ENCODE results near the gene GAL3ST2.

The GAL3ST2 gene

GRCh38 chr2:241844066-241844728 is 67.6 kb downstream of the GAL3ST2 start:
- TF ChIP-seq POLR2A (IDR thresholded peaks at IDR 0.05; ENCODE audit: low read depth, low read length) (0 out of 2 replicates have a peak, but pooled peaks have one; percentile 18), SPI1 (IDR thresholded peaks at IDR 0.05; ENCODE audit: low read depth, low read length) (peak; percentile 55), TAF1 (IDR thresholded peaks at IDR 0.05; ENCODE audit: low read depth, low read length) (no peak), POU2F2 (IDR thresholded peaks at IDR 0.05; ENCODE audit: low read depth, low read length) (0 out of 2 replicates have a peak, but pooled peaks have one; percentile 14), POLR2AphosphoS5 (IDR thresholded peaks at IDR 0.05; ENCODE audit: low read depth, low read length) (peak; percentile 22; the same call in 1 of the 2 replicates), PAX5 (IDR thresholded peaks at IDR 0.05; ENCODE audit: insufficient read depth, low read length, severe bottlenecking) (no peak)
- peak; percentile 93 for FAIRE-seq
- DNase-seq (ENCODE audit: insufficient read length, low spot score) = peak; percentile 78

DNA sequence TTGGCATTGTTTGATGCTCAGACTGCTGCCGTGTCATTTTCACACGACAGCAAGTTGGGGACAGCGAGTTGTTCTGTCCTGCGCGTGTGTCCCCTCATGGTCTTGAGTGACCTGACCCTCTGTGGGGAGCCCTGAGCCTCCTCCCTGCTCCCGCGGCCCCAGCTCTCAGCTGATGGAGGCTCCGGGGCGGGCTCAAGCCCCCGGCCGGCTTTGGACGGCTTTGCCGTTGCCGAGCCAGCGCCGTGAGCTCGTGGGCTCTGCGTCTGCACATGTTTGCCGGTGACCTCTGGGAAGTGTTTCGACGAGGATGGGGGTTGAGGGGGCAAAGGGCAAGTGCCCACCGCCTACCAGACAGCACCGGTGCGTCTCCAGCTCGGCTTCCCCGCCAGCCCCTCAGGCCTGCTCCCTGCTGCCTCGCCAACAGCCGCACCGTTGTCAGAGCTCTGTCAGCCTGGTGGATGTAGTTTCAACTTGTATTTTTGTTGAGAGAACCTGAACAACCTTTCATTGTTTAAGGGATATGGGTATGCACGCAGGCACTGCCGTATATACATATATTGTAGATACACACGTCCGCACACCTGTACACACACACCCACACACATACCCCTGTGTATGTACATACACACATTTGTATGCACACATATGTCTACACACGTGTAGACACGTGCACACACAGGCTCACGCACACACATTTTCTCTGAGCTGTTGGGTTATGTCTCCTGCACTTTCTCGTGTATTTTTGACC is 68.4 kb downstream of the GAL3ST2 start:
- TF ChIP-seq TAF1 (IDR thresholded peaks at IDR 0.05; ENCODE audit: low read depth, low read length) (no peak), PAX5 (IDR thresholded peaks at IDR 0.05; ENCODE audit: insufficient read depth, low read length, severe bottlenecking) (no peak), POLR2AphosphoS5 (IDR thresholded peaks at IDR 0.05; ENCODE audit: low read depth, low read length) (no peak), POU2F2 (IDR thresholded peaks at IDR 0.05; ENCODE audit: low read depth, low read length) (no peak), POLR2A (IDR thresholded peaks at IDR 0.05; ENCODE audit: low read depth, low read length) (no peak)
- FAIRE-seq (peak; percentile 89), DNase-seq (ENCODE audit: insufficient read length, low spot score) (no peak)

GRCh38 chr2:241846406-241846805 is 69.8 kb downstream of the GAL3ST2 start:
- DNase-seq (ENCODE audit: insufficient read length, low spot score) (no peak), FAIRE-seq (no peak)
- TF ChIP-seq TAF1 (IDR thresholded peaks at IDR 0.05; ENCODE audit: low read depth, low read length) (no peak), POLR2A (IDR thresholded peaks at IDR 0.05; ENCODE audit: low read depth, low read length) (no peak), SPI1 (IDR thresholded peaks at IDR 0.05; ENCODE audit: low read depth, low read length) (no peak), POLR2AphosphoS5 (IDR thresholded peaks at IDR 0.05; ENCODE audit: low read depth, low read length) (no peak), PAX5 (IDR thresholded peaks at IDR 0.05; ENCODE audit: insufficient read depth, low read length, severe bottlenecking) (no peak)

DNA sequence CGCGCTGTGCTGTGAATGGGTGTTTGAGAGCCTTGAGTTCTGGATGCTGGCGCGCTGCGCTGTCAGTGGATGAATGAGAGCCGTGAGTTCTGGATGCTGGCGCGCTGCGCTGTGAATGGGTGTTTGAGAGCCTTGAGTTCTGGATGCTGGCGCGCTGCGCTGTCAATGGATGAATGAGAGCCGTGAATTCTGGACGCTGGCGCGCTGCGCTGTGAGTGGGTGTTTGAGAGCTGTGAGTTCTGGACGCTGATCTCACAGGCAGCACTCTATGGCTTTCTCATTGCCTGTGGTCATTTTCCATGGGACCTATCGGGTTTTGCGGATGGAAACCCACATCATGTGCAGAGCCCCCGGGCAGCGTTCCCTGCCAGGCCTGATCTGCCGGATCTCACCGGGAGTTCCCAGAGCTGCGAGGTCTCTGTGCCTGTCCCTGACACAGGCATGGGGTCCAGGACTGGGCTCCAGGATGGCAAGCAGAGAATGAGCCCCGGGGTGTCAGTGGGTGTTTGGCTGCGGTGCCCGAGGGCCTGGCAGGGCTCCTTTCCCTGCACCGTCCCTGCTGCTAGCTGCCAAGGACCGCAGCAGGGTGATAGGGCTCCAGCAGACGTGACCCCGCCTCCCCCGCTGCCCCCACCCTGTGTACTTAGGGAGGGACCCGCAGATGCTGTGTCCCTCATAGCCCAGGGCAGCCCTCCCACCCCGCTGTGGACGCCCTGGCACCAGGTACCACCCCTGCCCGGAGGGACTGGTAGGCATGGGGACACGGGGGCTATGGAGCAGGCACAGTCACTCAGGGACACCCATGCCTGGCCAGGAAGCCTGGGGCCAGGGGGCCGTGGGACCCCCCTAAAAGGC is 72.4 kb downstream of the GAL3ST2 start:
- TF ChIP-seq PAX5 (IDR thresholded peaks at IDR 0.05; ENCODE audit: insufficient read depth, low read length, severe bottlenecking) (no peak), POU2F2 (IDR thresholded peaks at IDR 0.05; ENCODE audit: low read depth, low read length) (no peak), SPI1 (IDR thresholded peaks at IDR 0.05; ENCODE audit: low read depth, low read length) (no peak), TAF1 (IDR thresholded peaks at IDR 0.05; ENCODE audit: low read depth, low read length) (no peak)
- DNase-seq (ENCODE audit: insufficient read length, low spot score) (no peak), FAIRE-seq (no peak)

- no peak for FAIRE-seq
- peak; percentile 29 for DNase-seq (ENCODE audit: insufficient read length, low spot score)
- no peak for TF ChIP-seq PAX5 (IDR thresholded peaks at IDR 0.05; ENCODE audit: insufficient read depth, low read length, severe bottlenecking)
- TF ChIP-seq TAF1 (IDR thresholded peaks at IDR 0.05; ENCODE audit: low read depth, low read length) = no peak
- TF ChIP-seq POLR2A (IDR thresholded peaks at IDR 0.05; ENCODE audit: low read depth, low read length) = no peak
- TF ChIP-seq POLR2AphosphoS5 (IDR thresholded peaks at IDR 0.05; ENCODE audit: low read depth, low read length) = no peak
- TF ChIP-seq SPI1 (IDR thresholded peaks at IDR 0.05; ENCODE audit: low read depth, low read length) = no peak
- no peak for TF ChIP-seq POU2F2 (IDR thresholded peaks at IDR 0.05; ENCODE audit: low read depth, low read length)
Observed at GRCh38 chr2:241849616-241850543, 73.3 kb downstream of the GAL3ST2 start.

GRCh38 chr2:241850544-241851324 is 74.1 kb downstream of the GAL3ST2 start:
- FAIRE-seq = no peak
- peak; percentile 16 for DNase-seq (ENCODE audit: insufficient read length, low spot score)
- TF ChIP-seq POU2F2 (IDR thresholded peaks at IDR 0.05; ENCODE audit: low read depth, low read length) (no peak), POLR2AphosphoS5 (IDR thresholded peaks at IDR 0.05; ENCODE audit: low read depth, low read length) (no peak), TAF1 (IDR thresholded peaks at IDR 0.05; ENCODE audit: low read depth, low read length) (no peak), POLR2A (IDR thresholded peaks at IDR 0.05; ENCODE audit: low read depth, low read length) (no peak; the same call in 1 of the 2 replicates), SPI1 (IDR thresholded peaks at IDR 0.05; ENCODE audit: low read depth, low read length) (no peak), PAX5 (IDR thresholded peaks at IDR 0.05; ENCODE audit: insufficient read depth, low read length, severe bottlenecking) (no peak)

DNA sequence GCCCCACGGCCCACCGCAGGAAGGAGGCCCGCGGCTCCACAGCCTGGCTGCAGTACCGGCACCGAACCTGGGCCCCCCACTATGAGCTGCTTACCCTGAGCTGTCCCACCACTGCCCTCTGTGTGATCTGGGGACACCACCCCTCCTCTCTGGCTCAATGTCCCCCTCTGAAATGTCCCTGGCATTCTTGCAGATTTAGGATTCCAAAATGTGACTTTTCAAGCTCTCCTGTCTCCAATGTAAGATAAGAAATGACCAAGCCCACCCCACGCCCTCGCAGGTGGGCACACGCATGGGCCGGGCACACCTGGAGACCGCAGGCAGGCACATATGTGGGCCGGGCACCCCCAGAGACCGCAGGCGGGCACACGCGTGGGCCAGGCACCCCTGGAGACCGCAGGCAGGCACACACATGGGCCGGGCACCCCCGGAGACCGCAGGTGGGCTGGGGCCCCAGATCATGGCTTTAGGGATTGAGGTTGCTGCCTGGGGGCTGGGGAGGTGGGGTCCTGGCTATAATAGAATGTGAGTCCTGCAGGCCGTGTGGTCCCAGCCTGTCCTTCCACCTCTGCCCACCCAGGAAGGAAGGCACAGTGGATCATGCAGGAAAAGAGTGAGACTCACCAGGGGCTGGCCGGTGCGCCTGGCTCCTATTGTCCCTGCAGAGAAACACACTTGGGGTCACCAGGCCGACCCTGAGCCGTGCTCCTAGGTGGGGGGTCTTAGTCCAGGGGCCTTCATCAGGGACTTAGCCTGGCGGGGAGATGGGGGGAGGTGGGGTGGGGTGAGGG is 74.9 kb downstream of the GAL3ST2 start:
- FAIRE-seq = no peak
- peak; percentile 16 for DNase-seq (ENCODE audit: insufficient read length, low spot score)
- TF ChIP-seq POLR2AphosphoS5 (IDR thresholded peaks at IDR 0.05; ENCODE audit: low read depth, low read length) (no peak), TAF1 (IDR thresholded peaks at IDR 0.05; ENCODE audit: low read depth, low read length) (no peak), SPI1 (IDR thresholded peaks at IDR 0.05; ENCODE audit: low read depth, low read length) (no peak), PAX5 (IDR thresholded peaks at IDR 0.05; ENCODE audit: insufficient read depth, low read length, severe bottlenecking) (no peak), POLR2A (IDR thresholded peaks at IDR 0.05; ENCODE audit: low read depth, low read length) (no peak), POU2F2 (IDR thresholded peaks at IDR 0.05; ENCODE audit: low read depth, low read length) (no peak)

All from GM12891 (cell line).